ENCODE results near the gene PTTG1IP.

DNA sequence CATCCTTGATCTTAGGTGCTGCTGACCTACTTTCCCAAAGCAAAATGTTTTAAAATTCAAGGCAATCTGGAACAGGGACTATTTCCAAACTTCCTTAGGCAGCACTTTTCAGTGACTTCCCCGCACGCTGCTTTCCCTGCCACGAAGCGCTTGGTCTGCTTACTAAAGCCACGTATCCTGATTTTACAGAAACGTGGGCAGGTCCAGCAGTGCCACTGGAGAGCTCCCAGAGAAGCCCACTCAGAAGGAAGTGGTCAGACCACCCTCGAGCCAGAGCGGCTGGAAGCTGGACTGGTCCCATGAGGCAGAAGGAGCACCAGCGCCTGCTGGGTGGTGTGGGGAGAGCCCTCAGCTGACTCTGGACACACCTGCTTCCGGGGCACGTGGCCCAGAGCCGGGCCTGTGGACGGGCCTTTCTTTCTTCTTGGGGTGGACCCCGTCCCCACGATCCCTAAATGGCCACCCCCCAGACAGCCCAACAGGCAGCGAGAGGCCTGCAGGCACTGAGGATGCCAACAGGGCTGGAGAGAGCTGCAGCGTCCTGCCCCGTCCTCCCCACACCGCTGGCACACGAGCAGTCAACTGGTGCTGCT, 23.2 kb downstream of the PTTG1IP start:
- no peak for TF ChIP-seq EZH2phosphoT487 (IDR thresholded peaks at IDR 0.05; ENCODE audit: borderline replicate concordance, low read length)
- TF ChIP-seq, protein P1, sequence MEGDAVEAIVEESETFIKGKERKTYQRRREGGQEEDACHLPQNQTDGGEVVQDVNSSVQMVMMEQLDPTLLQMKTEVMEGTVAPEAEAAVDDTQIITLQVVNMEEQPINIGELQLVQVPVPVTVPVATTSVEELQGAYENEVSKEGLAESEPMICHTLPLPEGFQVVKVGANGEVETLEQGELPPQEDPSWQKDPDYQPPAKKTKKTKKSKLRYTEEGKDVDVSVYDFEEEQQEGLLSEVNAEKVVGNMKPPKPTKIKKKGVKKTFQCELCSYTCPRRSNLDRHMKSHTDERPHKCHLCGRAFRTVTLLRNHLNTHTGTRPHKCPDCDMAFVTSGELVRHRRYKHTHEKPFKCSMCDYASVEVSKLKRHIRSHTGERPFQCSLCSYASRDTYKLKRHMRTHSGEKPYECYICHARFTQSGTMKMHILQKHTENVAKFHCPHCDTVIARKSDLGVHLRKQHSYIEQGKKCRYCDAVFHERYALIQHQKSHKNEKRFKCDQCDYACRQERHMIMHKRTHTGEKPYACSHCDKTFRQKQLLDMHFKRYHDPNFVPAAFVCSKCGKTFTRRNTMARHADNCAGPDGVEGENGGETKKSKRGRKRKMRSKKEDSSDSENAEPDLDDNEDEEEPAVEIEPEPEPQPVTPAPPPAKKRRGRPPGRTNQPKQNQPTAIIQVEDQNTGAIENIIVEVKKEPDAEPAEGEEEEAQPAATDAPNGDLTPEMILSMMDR (conservative IDR thresholded peaks at IDR 0.05; ENCODE audit: low read depth, low read length), result no peak
